Measurements from ENCODE around the gene RTCB. TPM values are rescaled to one million over a fixed set of nuclear protein-coding genes. Genes with fewer than 3 reads are reported as not detected.

RTCB gene
- total and polyA plus RNA-seq, 8 donors: 27.2 to 131 (median 62.2) TPM

DNA sequence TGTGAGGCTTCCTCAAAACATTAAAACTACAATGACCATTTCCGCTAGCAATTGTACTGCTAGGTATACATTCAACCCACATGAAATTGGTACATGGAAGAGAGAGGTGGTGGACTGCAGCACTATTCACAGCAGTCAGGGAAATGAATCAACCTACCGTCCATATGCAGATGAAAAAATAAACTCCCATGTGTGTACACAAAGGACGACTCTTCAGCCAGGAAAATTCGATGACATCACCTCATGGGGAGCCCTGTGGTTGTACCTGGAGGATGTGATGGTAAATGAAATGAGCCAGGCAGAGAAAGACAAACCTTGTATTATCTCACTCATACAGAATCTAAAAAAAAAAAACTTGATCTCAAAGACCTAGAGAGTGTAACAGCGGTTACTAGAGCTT, 31.1 kb downstream of the RTCB start:
- H3K36me3 ChIP-seq: peaks cover 0 to 11% (median 9%) of the 10 kb centered on the region in 4 donors
- DNase-seq: no peak
- TF ChIP-seq POLR2AphosphoS5 (IDR thresholded peaks at IDR 0.05) (no peak), EP300 (IDR thresholded peaks at IDR 0.05) (no peak), POLR2A (IDR thresholded peaks at IDR 0.05) (no peak)
- TF ChIP-seq, protein P1, sequence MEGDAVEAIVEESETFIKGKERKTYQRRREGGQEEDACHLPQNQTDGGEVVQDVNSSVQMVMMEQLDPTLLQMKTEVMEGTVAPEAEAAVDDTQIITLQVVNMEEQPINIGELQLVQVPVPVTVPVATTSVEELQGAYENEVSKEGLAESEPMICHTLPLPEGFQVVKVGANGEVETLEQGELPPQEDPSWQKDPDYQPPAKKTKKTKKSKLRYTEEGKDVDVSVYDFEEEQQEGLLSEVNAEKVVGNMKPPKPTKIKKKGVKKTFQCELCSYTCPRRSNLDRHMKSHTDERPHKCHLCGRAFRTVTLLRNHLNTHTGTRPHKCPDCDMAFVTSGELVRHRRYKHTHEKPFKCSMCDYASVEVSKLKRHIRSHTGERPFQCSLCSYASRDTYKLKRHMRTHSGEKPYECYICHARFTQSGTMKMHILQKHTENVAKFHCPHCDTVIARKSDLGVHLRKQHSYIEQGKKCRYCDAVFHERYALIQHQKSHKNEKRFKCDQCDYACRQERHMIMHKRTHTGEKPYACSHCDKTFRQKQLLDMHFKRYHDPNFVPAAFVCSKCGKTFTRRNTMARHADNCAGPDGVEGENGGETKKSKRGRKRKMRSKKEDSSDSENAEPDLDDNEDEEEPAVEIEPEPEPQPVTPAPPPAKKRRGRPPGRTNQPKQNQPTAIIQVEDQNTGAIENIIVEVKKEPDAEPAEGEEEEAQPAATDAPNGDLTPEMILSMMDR (IDR thresholded peaks at IDR 0.05): no peak
- no peaks in the 10 kb centered on the region for H3K27me3 ChIP-seq
- no peaks in the 10 kb centered on the region for H3K9me3 ChIP-seq
- WGBS, 5 donors: 49 to 54% (median 50%) methylated on average over 5 of the region's 5 CpGs
- no peak overlapping the region for H3K27ac ChIP-seq
- no peak overlapping the region for H3K4me3 ChIP-seq
- H3K4me1 ChIP-seq: no peaks in the 10 kb centered on the region
- intact Hi-C loops (cut with DNase I; ENCODE audit: low total_unique reads): no loop called here

DNA sequence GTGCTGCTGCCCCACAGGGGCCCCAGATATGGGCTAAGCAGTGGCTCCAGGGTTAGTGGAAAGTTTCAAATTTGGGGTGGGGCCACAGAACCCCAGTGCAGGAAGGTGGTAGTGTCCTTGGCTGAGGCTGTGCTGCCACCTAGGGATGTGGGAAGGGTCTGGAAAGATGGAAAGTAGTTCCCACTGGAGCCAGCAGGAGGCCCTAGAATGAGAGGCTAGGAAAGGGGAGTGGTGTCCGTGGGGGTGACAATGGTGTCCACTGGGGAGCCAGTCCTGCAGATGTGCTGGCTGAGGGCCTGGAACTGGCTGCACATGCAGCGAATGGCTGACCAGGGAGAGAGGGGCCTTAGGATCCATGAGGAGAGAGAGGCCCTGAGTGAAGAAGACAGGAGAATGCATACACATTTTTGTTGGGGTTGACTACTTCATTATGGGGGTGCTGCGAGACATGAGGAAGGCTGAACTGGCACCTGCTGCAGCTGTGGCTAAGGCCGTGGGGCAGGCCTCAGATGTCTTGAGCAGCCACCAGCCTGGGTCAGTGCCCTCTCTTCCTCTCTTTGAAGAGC, 33.3 kb downstream of the RTCB start:
- no peaks in the 10 kb centered on the region for H3K27me3 ChIP-seq
- H3K4me3 ChIP-seq: no peak overlapping the region
- no peaks in the 10 kb centered on the region for H3K9me3 ChIP-seq
- no peak overlapping the region for H3K27ac ChIP-seq
- WGBS, 5 donors: 41 to 75% (median 66%) methylated on average over 3 to 4 of the region's 4 CpGs
- no peaks in the 10 kb centered on the region for H3K36me3 ChIP-seq
- H3K4me1 ChIP-seq: no peaks in the 10 kb centered on the region
- no peak for TF ChIP-seq POLR2AphosphoS5 (IDR thresholded peaks at IDR 0.05)
- TF ChIP-seq, protein P1 (IDR thresholded peaks at IDR 0.05): peak in 4 of 7 experiments; percentile 5 to 23 (median 8)
- intact Hi-C loops (cut with DNase I; ENCODE audit: low total_unique reads): no loop called here
- peak in 1 of 2 donors; percentile 49 for DNase-seq

DNA sequence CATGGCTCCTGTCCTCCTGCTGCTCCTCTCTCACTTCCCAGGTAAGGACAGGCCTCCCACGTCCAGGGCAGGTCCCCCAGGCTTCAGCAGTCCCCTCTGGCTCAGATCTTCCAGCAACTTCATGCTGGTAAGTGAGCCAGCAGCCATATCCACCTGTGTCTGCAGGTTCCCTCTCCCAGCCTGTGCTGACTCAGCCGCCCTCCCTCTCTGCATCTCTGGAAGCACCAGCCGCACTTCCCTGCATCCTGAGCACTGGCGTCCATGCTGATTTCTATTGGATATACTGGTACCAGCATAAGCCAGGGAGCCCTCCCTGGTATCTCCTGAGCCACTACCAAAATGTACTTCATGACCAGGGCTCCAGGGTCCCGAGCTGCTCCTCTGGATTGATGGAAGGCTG, 35.4 kb downstream of the RTCB start:
- no peaks in the 10 kb centered on the region for H3K36me3 ChIP-seq
- H3K4me1 ChIP-seq: no peaks in the 10 kb centered on the region
- no peaks in the 10 kb centered on the region for H3K27me3 ChIP-seq
- WGBS, 5 donors: 54 to 85% (median 65%) methylated on average over 5 of the region's 5 CpGs
- intact Hi-C loops (cut with DNase I; ENCODE audit: low total_unique reads): no loop called here
- H3K27ac ChIP-seq: no peak overlapping the region
- no peaks in the 10 kb centered on the region for H3K9me3 ChIP-seq
- no peak for DNase-seq
- no peak for TF ChIP-seq POLR2A (IDR thresholded peaks at IDR 0.05)
- TF ChIP-seq POLR2AphosphoS5 (IDR thresholded peaks at IDR 0.05): no peak
- TF ChIP-seq, protein P1 (IDR thresholded peaks at IDR 0.05): no peak
- no peak for TF ChIP-seq EP300 (IDR thresholded peaks at IDR 0.05)
- no peak overlapping the region for H3K4me3 ChIP-seq

DNA sequence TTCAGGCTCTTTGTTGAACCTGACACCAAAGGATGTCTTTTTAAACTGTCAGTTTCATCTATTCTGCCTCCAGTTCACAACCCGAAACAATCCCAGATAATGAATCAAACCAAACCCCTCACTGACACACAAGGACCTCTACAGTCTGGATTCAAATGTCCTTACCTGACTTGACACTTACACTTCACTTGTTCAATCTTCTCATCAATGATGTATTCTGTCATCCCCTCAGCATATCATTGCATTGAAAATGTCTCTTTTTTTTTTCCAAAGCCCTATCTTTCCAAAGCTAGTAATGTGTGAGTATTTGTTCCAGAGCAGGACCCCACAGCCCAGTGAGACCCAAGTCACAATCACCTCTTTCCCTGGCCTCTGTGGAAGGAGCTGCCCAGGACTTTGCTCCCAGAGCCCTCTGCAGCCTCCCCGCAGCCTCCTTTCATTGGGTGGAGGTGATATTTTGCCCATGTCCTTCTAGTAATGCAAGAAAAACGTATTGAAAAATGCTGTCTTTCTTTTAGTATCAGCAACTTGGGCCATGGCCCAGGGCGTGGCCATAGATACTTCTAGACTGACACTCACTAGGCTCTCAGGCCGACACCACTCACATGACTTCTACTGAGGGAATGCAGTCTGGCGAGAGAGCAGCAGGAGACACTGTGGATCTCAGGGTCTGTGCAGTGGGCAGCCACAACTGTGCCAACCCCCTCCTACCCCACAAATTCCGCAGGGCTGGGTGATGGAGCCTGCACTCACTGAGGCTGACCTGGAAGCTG, 36.2 kb downstream of the RTCB start:
- no peak overlapping the region for H3K27ac ChIP-seq
- no peaks in the 10 kb centered on the region for H3K36me3 ChIP-seq
- WGBS, 5 donors: 69 to 84% (median 73%) methylated on average over 7 of the region's 7 CpGs
- intact Hi-C loops (cut with DNase I; ENCODE audit: low total_unique reads): no loop called here
- no peaks in the 10 kb centered on the region for H3K9me3 ChIP-seq
- TF ChIP-seq, protein P1 (IDR thresholded peaks at IDR 0.05): no peak
- TF ChIP-seq EP300 (IDR thresholded peaks at IDR 0.05): no peak
- no peak for TF ChIP-seq POLR2A (IDR thresholded peaks at IDR 0.05)
- no peak for TF ChIP-seq POLR2AphosphoS5 (IDR thresholded peaks at IDR 0.05)
- no peaks in the 10 kb centered on the region for H3K27me3 ChIP-seq
- H3K4me1 ChIP-seq: no peaks in the 10 kb centered on the region
- no peak for DNase-seq
- no peak overlapping the region for H3K4me3 ChIP-seq

Data from stomach (tissue), 9 donors.